Bronchial epithelial cell (primary cell): ENCODE measurements around the gene ACAD9. TPM values are rescaled to one million over a fixed set of nuclear protein-coding genes. Genes with fewer than 3 reads are reported as not detected.

Source experiments
- DNase-seq: peaks from one replicate; pipeline ENCODE4 v3.0.0-alpha.2; 2010; ENCODE audit warnings: low read depth
- FAIRE-seq: peaks from 2 replicates; lab custom pipeline; 2011; peaks lifted over from hg19 to GRCh38; lab: Jason Lieb, UNC
- H3K27me3 ChIP-seq: 2 replicates; pipeline ENCODE4 v1.5.1; 2011; ENCODE audit warnings: low read length; ENCODE audit not compliant: control insufficient read depth, insufficient read depth
- H3K36me3 ChIP-seq: 2 replicates; pipeline ENCODE4 v1.5.1; 2011; ENCODE audit warnings: low read length; ENCODE audit not compliant: control insufficient read depth, insufficient read depth
- H3K4me3 ChIP-seq: 2 replicates; pipeline ENCODE4 v1.5.1; 2011; ENCODE audit warnings: mild to moderate bottlenecking, low read depth, low read length, control low read depth
- total RNA-seq: library from RNA; depleted of rRNA; stranded (reverse); fragments of >200 nt; gene quantifications from 2 replicates; pipeline ENCODE4 v1.2.1, GENCODE V29; 2014
- TF ChIP-seq, protein P1 (sequence below): IDR thresholded peaks from 2 replicates; pipeline ENCODE4 v1.5.1; 2011; ENCODE audit warnings: mild to moderate bottlenecking, moderate library complexity, low read length, control low read depth, inconsistent platforms; ENCODE audit not compliant: insufficient read depth, severe bottlenecking

The ACAD9 gene
- total RNA-seq, 1 donor from 2014 or later: 24.7 TPM

DNA sequence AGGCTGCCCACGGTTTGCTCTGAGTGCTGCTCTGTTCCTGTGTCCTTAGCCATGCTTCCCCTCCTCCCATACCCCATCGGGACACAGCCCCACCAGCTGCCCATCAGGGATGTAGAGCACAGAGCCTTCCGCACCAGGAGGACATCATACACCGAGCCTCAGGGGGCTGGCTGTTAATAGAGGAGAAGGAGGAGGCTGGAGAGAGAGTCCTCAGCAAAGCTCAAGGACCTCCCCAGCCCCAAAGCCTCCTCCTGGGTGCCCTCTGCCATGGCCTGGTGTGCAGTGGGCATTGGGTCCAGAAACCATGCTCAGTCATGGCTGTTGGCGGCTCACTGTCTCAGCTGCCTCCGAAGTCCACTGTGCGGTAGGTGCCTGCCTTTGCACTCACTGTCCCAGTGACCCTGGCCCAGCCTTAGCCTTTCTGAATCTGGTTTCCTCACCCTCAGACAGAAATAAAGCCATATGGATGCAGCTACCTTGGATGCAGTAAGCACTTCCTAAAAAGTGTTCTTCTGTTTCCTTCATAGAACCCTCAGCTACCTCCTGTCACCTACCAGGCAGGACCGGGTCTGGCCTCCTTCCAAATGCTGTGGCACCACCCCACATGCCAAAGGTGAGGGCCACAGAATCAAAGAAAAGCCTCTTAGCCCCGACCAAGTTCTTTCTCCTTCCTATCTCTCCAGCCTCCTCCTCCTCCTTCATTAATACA, 53.9 kb downstream of the ACAD9 start:
- Histone ChIP-seq H3K27me3 (peaks cover 2% of the 10 kb centered on the region), H3K4me3 (no peak overlapping the region), H3K36me3 (no peaks in the 10 kb centered on the region)
- DNase-seq: no peak
- TF ChIP-seq, protein P1, sequence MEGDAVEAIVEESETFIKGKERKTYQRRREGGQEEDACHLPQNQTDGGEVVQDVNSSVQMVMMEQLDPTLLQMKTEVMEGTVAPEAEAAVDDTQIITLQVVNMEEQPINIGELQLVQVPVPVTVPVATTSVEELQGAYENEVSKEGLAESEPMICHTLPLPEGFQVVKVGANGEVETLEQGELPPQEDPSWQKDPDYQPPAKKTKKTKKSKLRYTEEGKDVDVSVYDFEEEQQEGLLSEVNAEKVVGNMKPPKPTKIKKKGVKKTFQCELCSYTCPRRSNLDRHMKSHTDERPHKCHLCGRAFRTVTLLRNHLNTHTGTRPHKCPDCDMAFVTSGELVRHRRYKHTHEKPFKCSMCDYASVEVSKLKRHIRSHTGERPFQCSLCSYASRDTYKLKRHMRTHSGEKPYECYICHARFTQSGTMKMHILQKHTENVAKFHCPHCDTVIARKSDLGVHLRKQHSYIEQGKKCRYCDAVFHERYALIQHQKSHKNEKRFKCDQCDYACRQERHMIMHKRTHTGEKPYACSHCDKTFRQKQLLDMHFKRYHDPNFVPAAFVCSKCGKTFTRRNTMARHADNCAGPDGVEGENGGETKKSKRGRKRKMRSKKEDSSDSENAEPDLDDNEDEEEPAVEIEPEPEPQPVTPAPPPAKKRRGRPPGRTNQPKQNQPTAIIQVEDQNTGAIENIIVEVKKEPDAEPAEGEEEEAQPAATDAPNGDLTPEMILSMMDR: no peak
- no peak for FAIRE-seq

DNA sequence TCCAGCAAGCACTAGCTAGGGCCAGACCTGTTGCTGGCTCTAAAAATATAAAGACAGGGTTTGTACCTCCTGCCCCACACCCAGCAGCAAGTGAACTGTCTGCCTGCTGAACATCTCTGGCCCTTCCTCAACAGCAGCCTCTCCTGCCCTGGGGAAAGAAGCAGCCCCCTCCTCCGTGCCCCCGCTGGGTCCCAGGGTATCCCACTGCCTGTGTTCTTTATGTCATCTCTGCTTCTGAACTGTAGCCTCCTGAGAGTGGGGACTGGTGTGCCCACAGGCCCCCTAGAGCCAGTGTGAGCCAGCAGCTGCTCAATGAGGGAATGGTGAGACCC, 54.5 kb downstream of the ACAD9 start:
- Histone ChIP-seq H3K4me3 (no peak overlapping the region), H3K36me3 (no peaks in the 10 kb centered on the region), H3K27me3 (peaks cover 2% of the 10 kb centered on the region)
- no peak for DNase-seq
- TF ChIP-seq, protein P1: no peak
- no peak for FAIRE-seq

DNA sequence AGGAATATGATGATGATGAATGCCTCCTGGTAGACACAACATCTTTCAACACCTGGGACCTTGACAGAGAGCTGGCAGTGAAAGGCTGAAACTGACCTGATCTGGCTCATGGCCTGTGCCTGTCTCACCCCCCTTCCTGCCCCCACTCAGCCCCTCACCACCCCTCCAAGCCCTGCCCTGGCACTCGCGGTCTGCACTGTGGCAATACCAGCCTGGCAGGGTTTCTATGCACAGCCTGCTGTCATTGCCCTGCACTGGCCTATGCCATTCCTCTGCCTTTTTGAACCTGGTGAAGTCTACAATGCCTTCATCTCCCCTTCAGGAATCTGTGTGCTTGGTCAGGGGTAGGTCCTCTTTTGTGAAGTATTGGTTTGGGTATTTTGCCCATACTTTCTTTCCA, 56.5 kb downstream of the ACAD9 start:
- TF ChIP-seq, protein P1: no peak
- H3K4me3 ChIP-seq: no peak overlapping the region
- no peak for DNase-seq
- no peak for FAIRE-seq
- no peaks in the 10 kb centered on the region for H3K36me3 ChIP-seq
- H3K27me3 ChIP-seq: peaks cover 2% of the 10 kb centered on the region

DNA sequence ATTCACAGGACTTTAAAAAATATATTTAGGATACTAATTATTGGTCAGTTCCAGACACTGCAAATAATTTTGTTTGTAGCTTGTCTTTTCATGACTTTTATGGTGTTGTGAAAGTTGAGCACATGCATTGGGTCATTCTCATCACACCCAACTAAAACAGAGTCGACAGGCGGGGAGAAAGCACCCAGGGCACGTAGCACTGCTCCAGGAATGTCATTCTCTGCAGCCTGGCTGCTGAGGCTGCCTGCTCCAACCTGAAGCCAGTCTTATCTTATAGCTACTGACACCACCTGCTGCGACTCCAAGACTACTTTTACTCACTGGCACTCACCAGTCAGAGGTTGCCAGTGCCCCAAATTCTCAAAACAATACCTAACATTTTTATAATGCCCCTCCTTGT, 56.9 kb downstream of the ACAD9 start:
- DNase-seq (no peak), FAIRE-seq (no peak)
- peaks cover 2% of the 10 kb centered on the region for H3K27me3 ChIP-seq
- no peak overlapping the region for H3K4me3 ChIP-seq
- TF ChIP-seq, protein P1: no peak
- no peaks in the 10 kb centered on the region for H3K36me3 ChIP-seq

DNA sequence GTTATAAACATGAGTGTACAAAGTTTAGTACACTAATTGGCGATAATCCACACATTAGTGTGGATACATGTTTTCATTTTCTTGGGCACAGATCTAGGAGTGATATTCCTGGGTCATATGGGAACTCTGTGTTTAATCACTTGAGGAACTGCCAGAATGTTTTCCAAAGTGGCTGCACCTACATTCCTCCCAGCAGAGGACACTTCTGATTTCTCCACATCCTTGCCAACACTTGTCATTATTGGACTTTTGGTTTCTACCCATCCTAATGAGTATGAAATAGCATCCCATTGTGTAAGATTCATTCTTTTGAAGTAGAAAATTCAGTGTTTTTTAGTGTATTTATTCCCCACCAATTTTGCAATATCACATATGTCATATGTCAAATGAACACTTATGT, 60.8 kb downstream of the ACAD9 start:
- no peaks in the 10 kb centered on the region for H3K36me3 ChIP-seq
- FAIRE-seq: no peak
- no peak for DNase-seq
- no peaks in the 10 kb centered on the region for H3K27me3 ChIP-seq
- no peak overlapping the region for H3K4me3 ChIP-seq
- TF ChIP-seq, protein P1: no peak
